T-cell (primary cell): ENCODE measurements around the gene GCH1. TPM values are rescaled to one million over a fixed set of nuclear protein-coding genes. Genes with fewer than 3 reads are reported as not detected.

Experiments
- ATAC-seq, 4 experiments: fragments of 200-7000 bp in 3 of 4; fragments of 150-1000 bp in 1 of 4; cut with Tn5 transposase; replicated peaks in 1 of 4; 1 replicate in 3 of 4; 2 replicates in 1 of 4; pipeline ENCODE4 v1.10.0; 2021; ENCODE audit warnings: moderate library complexity in 3 of 4, mild to moderate bottlenecking in 2 of 4, moderate number of reproducible peaks in 1 of 4
- CTCF ChIA-PET, 2 donors: fragments of 300-600 bp; sonication (Branson Sonifier 250); formaldehyde crosslinking; loops; one replicate each; lab custom pipeline; 2022; ENCODE audit warnings: antibody characterized with exemption in 2 of 2; lab: Charles Lee
- POLR2A ChIA-PET, 2 donors: fragments of 300-600 bp; sonication (Branson Sonifier 250); formaldehyde crosslinking; loops; one replicate each; lab custom pipeline; 2022; ENCODE audit warnings: antibody characterized with exemption in 2 of 2; lab: Charles Lee
- DNase-seq, 35 experiments: peaks; one replicate each; pipeline versions ENCODE4 v3.0.0 to v3.0.0-alpha.2; 2013 to 2023
- H3K27ac ChIP-seq: one replicate; pipeline ENCODE4 v1.5.1; 2013; ENCODE audit warnings: low read length
- H3K27me3 ChIP-seq, 2 experiments: replicated peaks in 1 of 2; 1 replicate in 1 of 2; 2 replicates in 1 of 2; pipeline versions ENCODE4 v1.6.1 to v1.7.0; 2013; ENCODE audit warnings: low read length in 1 of 2, mixed read lengths in 1 of 2; ENCODE audit not compliant: control insufficient read depth in 2 of 2, insufficient read depth in 2 of 2; ENCODE audit errors: extremely low read depth in 1 of 2
- H3K36me3 ChIP-seq, 2 donors: 1 replicate in 1 of 2; 2 replicates in 1 of 2; pipeline versions ENCODE4 v1.6.1 to v1.7.0; 2013; ENCODE audit warnings: low read length in 1 of 2; ENCODE audit not compliant: control insufficient read depth in 2 of 2, insufficient read depth in 1 of 2; ENCODE audit errors: extremely low read depth in 1 of 2
- H3K4me1 ChIP-seq, 2 experiments: 1 replicate in 1 of 2; 2 replicates in 1 of 2; pipeline versions ENCODE4 v1.6.1 to v1.7.0; 2013; ENCODE audit warnings: low read length in 2 of 2, mixed read lengths in 1 of 2; ENCODE audit not compliant: insufficient read depth in 2 of 2, control insufficient read depth in 1 of 2; ENCODE audit errors: extremely low read depth in 1 of 2
- H3K4me3 ChIP-seq, 2 donors: 1 replicate in 1 of 2; 2 replicates in 1 of 2; pipeline versions ENCODE4 v1.5.1 to v1.7.0; 2013; ENCODE audit warnings: mild to moderate bottlenecking in 2 of 2, low read length in 1 of 2, moderate library complexity in 1 of 2; ENCODE audit not compliant: control insufficient read depth in 1 of 2; ENCODE audit errors: extremely low read depth in 1 of 2
- H3K9me3 ChIP-seq: 2 replicates; pipeline ENCODE4 v1.7.0; 2013
- H3K27ac Mint-ChIP-seq, 2 donors: one replicate each; pipeline ENCODE4 v1.8.0; 2020 to 2021; ENCODE audit warnings: mild to moderate bottlenecking in 2 of 2, mixed read lengths in 2 of 2
- H3K27me3 Mint-ChIP-seq, 2 donors: one replicate each; pipeline ENCODE4 v1.8.0; 2021 to 2022; ENCODE audit warnings: mixed read lengths in 2 of 2
- H3K36me3 Mint-ChIP-seq: one replicate; pipeline ENCODE4 v1.8.0; 2021; ENCODE audit warnings: mixed read lengths
- H3K4me1 Mint-ChIP-seq, 3 donors: one replicate each; pipeline ENCODE4 v1.8.0; 2020 to 2022; ENCODE audit warnings: mixed read lengths in 3 of 3, mild to moderate bottlenecking in 1 of 3
- H3K4me3 Mint-ChIP-seq, 3 donors: one replicate each; pipeline ENCODE4 v1.8.0; 2020 to 2022; ENCODE audit warnings: mild to moderate bottlenecking in 3 of 3, mixed read lengths in 3 of 3, moderate library complexity in 3 of 3
- H3K9me3 Mint-ChIP-seq, 3 donors: one replicate each; pipeline ENCODE4 v1.8.0; 2020 to 2022; ENCODE audit warnings: mixed read lengths in 3 of 3
- WGBS: methylation state at CpG from one replicate; pipeline ENCODE4 v1.1.5; 2013; ENCODE audit warnings: missing lambda C conversion rate; ENCODE audit not compliant: insufficient coverage; 5-methylcytosine and 5-hydroxymethylcytosine counted together
- total RNA-seq, 35 experiments: library from RNA in 6 of 35; stranded (reverse) in 6 of 35; fragments of 120-200 nt in 1 of 35; gene quantifications; one replicate each; pipeline versions ENCODE4 v1.2.1 to v1.2.4 and lab custom pipeline; 2013 to 2026

GCH1 gene
- total RNA-seq, 5 donors from 2014 or later (not counting 1 experiment from before 2014, with no cell fraction given): 26.5 to 31.2 (median 29.2) TPM

DNA sequence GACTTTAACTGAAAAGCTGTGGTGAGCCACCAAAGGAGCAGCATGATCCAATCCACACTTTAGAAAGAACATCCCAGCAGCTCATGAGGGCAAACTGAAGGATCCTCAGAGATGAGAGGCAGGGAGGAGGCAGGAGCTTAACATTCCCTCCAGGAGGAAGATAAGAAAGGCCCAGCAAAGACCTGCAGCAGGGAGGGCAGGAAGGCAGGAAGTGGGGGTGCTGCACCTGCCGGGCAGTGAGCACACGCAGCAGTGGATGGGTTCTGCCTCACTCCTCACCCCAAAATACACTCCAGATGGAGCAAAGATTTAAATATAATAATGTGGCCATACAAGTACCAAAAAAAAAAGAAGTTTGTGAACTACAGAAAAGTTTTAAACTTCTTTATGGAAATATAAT is 48.4 kb downstream of the GCH1 start:
- H3K36me3 ChIP-seq: peaks cover 0 to 10% of the 10 kb centered on the region in 2 donors
- Mint-ChIP-seq H3K27me3 (no peaks in the 10 kb centered on the region), H3K4me1 (peaks cover 20 to 27% (median 25%) of the 10 kb centered on the region in 3 donors), H3K36me3 (peaks cover 33% of the 10 kb centered on the region), H3K27ac (peak overlapping the region; percentile 53 to 62), H3K4me3 (no peak overlapping the region), H3K9me3 (no peaks in the 10 kb centered on the region)
- no CpG with 5 or more reads among the region's 2 CpGs for WGBS
- DNase-seq (peak in 2 of 35 experiments; percentile 3 to 10), ATAC-seq (peak in 2 of 4 experiments; percentile 61 to 69)
- no peaks in the 10 kb centered on the region for H3K9me3 ChIP-seq
- H3K4me3 ChIP-seq: no peak overlapping the region
- ChIA-PET CTCF (interaction anchor here in 1 of 2 donors (0.9 kb wide), 1 partner anchor 40 kb away, joined by 5 read pairs; no protein-coding TSS in a partner anchor), POLR2A (no interaction called here)
- H3K27me3 ChIP-seq: no peaks in the 10 kb centered on the region
- peaks cover 0 to 4% of the 10 kb centered on the region in 2 experiments for H3K4me1 ChIP-seq
- H3K27ac ChIP-seq: no peak overlapping the region

DNA sequence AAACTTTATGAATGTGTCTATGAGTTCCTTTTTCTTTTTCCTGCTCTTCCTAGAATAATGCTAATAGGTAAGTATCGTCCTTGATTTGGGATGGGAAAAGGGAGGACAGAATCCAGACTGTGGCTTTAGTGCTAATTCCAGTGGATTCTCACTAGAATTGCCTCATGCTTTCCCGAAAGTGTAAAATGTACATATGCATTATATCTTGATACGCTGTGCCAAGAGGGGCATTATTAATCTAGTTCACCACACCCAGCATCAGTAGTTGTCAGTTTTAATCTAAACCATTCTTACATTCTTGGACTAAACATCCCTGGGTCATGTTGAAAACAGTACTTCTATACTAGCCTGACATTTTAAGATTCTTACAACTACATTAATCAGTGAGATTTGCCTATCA is 49.3 kb downstream of the GCH1 start:
- no peak for DNase-seq
- POLR2A ChIA-PET: interaction anchor here in 1 of 2 donors (0.6 kb wide), 1 partner anchor 13 kb away, joined by 3 read pairs; no protein-coding TSS in a partner anchor
- no peak overlapping the region for H3K27ac ChIP-seq
- CTCF ChIA-PET: no interaction called here
- Mint-ChIP-seq H3K4me3 (no peak overlapping the region), H3K27ac (no peak overlapping the region), H3K9me3 (no peaks in the 10 kb centered on the region), H3K27me3 (no peaks in the 10 kb centered on the region), H3K4me1 (peaks cover 18 to 25% (median 22%) of the 10 kb centered on the region in 3 donors), H3K36me3 (peaks cover 25% of the 10 kb centered on the region)
- H3K9me3 ChIP-seq: no peaks in the 10 kb centered on the region
- peaks cover 0 to 4% of the 10 kb centered on the region in 2 experiments for H3K4me1 ChIP-seq
- peaks cover 0 to 2% of the 10 kb centered on the region in 2 donors for H3K36me3 ChIP-seq
- WGBS: 100% methylated on average over 1 of the region's 3 CpGs
- H3K27me3 ChIP-seq: no peaks in the 10 kb centered on the region
- no peak for ATAC-seq
- H3K4me3 ChIP-seq: no peak overlapping the region

DNA sequence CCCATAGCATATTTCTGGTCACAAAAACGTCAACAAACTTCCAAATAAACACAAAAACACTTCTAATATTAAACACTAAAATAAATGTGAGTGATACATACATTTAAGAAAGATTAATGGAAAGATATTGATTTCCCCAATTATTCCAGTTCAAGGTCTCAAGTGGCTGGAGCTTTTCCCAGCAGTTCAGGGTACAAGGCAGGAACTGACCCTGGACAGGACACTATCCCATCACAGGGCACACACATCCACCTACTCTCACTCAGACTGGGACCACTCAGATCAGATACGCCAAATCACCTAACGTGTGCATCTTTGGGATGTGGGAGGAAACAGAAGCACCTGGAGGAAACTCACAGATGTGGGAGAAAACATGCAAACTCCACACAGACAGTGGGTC is 50.4 kb downstream of the GCH1 start:
- Histone ChIP-seq H3K27me3 (no peaks in the 10 kb centered on the region), H3K4me3 (no peak overlapping the region), H3K9me3 (no peaks in the 10 kb centered on the region), H3K4me1 (peaks cover 0 to 4% of the 10 kb centered on the region in 2 experiments), H3K27ac (no peak overlapping the region), H3K36me3 (no peaks in the 10 kb centered on the region)
- H3K36me3 Mint-ChIP-seq: peaks cover 20% of the 10 kb centered on the region
- H3K4me3 Mint-ChIP-seq: no peak overlapping the region
- H3K27me3 Mint-ChIP-seq: no peaks in the 10 kb centered on the region
- DNase-seq: no peak
- H3K27ac Mint-ChIP-seq: no peak overlapping the region
- WGBS: no CpG with 5 or more reads among the region's 3 CpGs
- no peak for ATAC-seq
- peaks cover 18 to 21% (median 20%) of the 10 kb centered on the region in 3 donors for H3K4me1 Mint-ChIP-seq
- CTCF ChIA-PET: interaction anchor here in 1 of 2 donors (0.6 kb wide), 1 partner anchor 52 kb away, joined by 3 read pairs; no protein-coding TSS in a partner anchor
- POLR2A ChIA-PET: interaction anchor here in 1 of 2 donors (0.5 kb wide), 1 partner anchor 24 kb away, joined by 3 read pairs; no protein-coding TSS in a partner anchor
- H3K9me3 Mint-ChIP-seq: no peaks in the 10 kb centered on the region

DNA sequence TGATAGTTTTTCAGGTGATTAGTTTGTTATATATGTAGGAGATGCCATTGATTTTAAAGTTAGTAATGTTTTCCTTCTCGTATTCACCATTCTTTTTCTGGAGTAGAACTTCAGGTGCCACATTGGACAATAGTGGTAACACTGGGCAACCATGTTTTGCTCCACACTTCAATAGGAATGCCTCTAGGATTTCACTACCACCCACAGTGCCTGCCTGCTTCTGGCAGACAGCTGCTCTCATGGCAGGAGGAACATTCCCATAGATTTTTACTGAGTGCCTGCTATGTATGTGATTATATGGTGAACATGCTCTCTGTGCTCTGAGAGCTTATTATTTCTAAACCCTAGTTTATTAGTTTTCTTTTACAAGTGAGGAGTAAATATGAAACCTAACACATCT is 53.7 kb downstream of the GCH1 start:
- DNase-seq (no peak), ATAC-seq (no peak)
- no peak overlapping the region for H3K27ac Mint-ChIP-seq
- H3K4me3 Mint-ChIP-seq: no peak overlapping the region
- no peaks in the 10 kb centered on the region for H3K9me3 Mint-ChIP-seq
- H3K36me3 ChIP-seq: peaks cover 0 to 17% of the 10 kb centered on the region in 2 donors
- WGBS: no CpG with 5 or more reads among the region's 1 CpG
- peaks cover 34% of the 10 kb centered on the region for H3K36me3 Mint-ChIP-seq
- H3K4me1 Mint-ChIP-seq: peaks cover 6 to 8% (median 6%) of the 10 kb centered on the region in 3 donors
- no peak overlapping the region for H3K27ac ChIP-seq
- CTCF ChIA-PET: interaction anchor here (0.5 to 1.1 kb wide), 2 partner anchors 8 to 52 kb away, joined by 3 to 6 read pairs; no protein-coding TSS in a partner anchor
- H3K27me3 Mint-ChIP-seq: no peaks in the 10 kb centered on the region
- POLR2A ChIA-PET: no interaction called here
- H3K27me3 ChIP-seq: no peaks in the 10 kb centered on the region
- H3K4me3 ChIP-seq: no peak overlapping the region
- no peaks in the 10 kb centered on the region for H3K4me1 ChIP-seq
- no peaks in the 10 kb centered on the region for H3K9me3 ChIP-seq

DNA sequence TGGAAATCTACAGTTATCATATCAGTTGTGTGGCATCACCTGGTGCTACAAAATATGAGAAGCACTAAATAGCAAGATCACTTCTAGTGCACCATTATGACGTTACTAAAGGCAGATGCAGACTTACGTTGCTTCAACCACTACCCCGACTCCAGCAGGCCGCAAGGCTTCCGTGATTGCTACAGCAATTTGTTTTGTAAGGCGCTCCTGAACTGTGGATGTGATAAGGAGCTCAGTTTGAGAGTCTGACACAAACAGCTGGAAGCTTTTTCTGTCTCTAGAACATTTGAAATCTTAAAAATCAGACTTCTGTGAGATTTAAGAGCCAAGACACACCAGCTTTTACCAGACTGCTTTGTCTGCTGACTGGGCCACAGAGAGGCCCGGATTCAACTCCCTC is 57.0 kb downstream of the GCH1 start:
- Histone ChIP-seq H3K27me3 (no peaks in the 10 kb centered on the region), H3K4me1 (no peaks in the 10 kb centered on the region), H3K9me3 (no peaks in the 10 kb centered on the region), H3K27ac (no peak overlapping the region), H3K4me3 (no peak overlapping the region), H3K36me3 (peaks cover 4 to 35% of the 10 kb centered on the region in 2 donors)
- H3K36me3 Mint-ChIP-seq: peaks cover 44% of the 10 kb centered on the region
- no peaks in the 10 kb centered on the region for H3K9me3 Mint-ChIP-seq
- ChIA-PET POLR2A (no interaction called here), CTCF (interaction anchor here in 1 of 2 donors (0.6 kb wide), 1 partner anchor 9 kb away, joined by 9 read pairs; no protein-coding TSS in a partner anchor)
- WGBS: no CpG with 5 or more reads among the region's 7 CpGs
- H3K4me3 Mint-ChIP-seq: no peak overlapping the region
- H3K27ac Mint-ChIP-seq: no peak overlapping the region
- no peak for ATAC-seq
- H3K27me3 Mint-ChIP-seq: no peaks in the 10 kb centered on the region
- peaks cover 0 to 5% (median 2%) of the 10 kb centered on the region in 3 donors for H3K4me1 Mint-ChIP-seq
- DNase-seq: no peak

DNA sequence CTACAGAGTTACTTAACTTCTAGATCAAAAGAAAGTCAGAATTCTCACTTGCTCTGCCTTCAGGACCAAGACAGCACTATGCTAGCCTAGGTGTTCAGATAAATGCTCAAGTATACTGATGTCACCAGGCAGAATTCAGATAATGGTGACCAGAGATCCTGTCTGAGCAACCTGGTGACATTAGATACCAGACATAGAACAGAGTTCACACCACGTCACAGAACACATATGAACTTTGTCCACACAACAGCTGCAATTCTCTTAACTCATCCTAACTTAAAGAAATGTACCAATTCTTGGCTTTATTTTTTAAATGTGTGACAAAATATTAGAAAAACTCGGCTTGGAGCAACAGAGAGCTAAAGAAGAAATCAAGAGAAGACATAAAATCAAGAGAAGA is 58.1 kb downstream of the GCH1 start:
- peaks cover 51% of the 10 kb centered on the region for H3K36me3 Mint-ChIP-seq
- no peaks in the 10 kb centered on the region for H3K27me3 Mint-ChIP-seq
- H3K4me1 Mint-ChIP-seq: peaks cover 0 to 5% (median 2%) of the 10 kb centered on the region in 3 donors
- no peak overlapping the region for H3K27ac Mint-ChIP-seq
- no peaks in the 10 kb centered on the region for H3K27me3 ChIP-seq
- no peak overlapping the region for H3K27ac ChIP-seq
- CTCF ChIA-PET: no interaction called here
- H3K4me3 ChIP-seq: no peak overlapping the region
- ATAC-seq: no peak
- no peaks in the 10 kb centered on the region for H3K9me3 Mint-ChIP-seq
- no CpG with 5 or more reads among the region's 2 CpGs for WGBS
- POLR2A ChIA-PET: no interaction called here
- no peaks in the 10 kb centered on the region for H3K4me1 ChIP-seq
- no peaks in the 10 kb centered on the region for H3K9me3 ChIP-seq
- peaks cover 4 to 42% of the 10 kb centered on the region in 2 donors for H3K36me3 ChIP-seq
- no peak for DNase-seq
- no peak overlapping the region for H3K4me3 Mint-ChIP-seq
